Stimulated activated naive CD4-positive, alpha-beta T cell treated with Interleukin-2 at 50 U/mL for 16 hours (primary cell): Measurements from ENCODE around the gene NACAD.

Source experiments
- DNase-seq: peaks from one replicate; lab custom pipeline; 2025; lab: John Stamatoyannopoulos, UW

The NACAD gene

GRCh38 chr7:45088821-45089340 is at the start of gene NACAD:
Gene NACAD (minus strand): TSS chr7:45088969. CDS start chr7:45088894, 75 bp downstream.
- no peak for DNase-seq

- peak; percentile 54 for DNase-seq
Observed at GRCh38 chr7:45136106-45137060, 47.6 kb upstream of the NACAD start.

GRCh38 chr7:45133877-45134276 is 45.1 kb upstream of the NACAD start:
- no peak for DNase-seq

- no peak for DNase-seq
Observed at GRCh38 chr7:45133352-45133751, 44.6 kb upstream of the NACAD start.

GRCh38 chr7:45132708-45133320 is 44.0 kb upstream of the NACAD start:
- no peak for DNase-seq

- DNase-seq = no peak
Observed at GRCh38 chr7:45131891-45132290, 43.1 kb upstream of the NACAD start.

GRCh38 chr7:45130910-45131309 is 42.1 kb upstream of the NACAD start:
- no peak for DNase-seq

GRCh38 chr7:45129906-45130305 is 41.1 kb upstream of the NACAD start:
- no peak for DNase-seq

GRCh38 chr7:45129181-45129800 is 40.5 kb upstream of the NACAD start:
- DNase-seq = no peak

- no peak for DNase-seq
Observed at GRCh38 chr7:45126920-45127319, 38.2 kb upstream of the NACAD start.

- no peak for DNase-seq
Observed at GRCh38 chr7:45126201-45126600, 37.4 kb upstream of the NACAD start.

- no peak for DNase-seq
Observed at GRCh38 chr7:45125193-45125904, 36.6 kb upstream of the NACAD start.

- no peak for DNase-seq
Observed at GRCh38 chr7:45123913-45124710, 35.3 kb upstream of the NACAD start.

GRCh38 chr7:45122975-45123860 is 34.4 kb upstream of the NACAD start:
- no peak for DNase-seq

- no peak for DNase-seq
Observed at GRCh38 chr7:45119550-45119949, 30.8 kb upstream of the NACAD start.

- DNase-seq = no peak
Observed at GRCh38 chr7:45118889-45119331, 30.1 kb upstream of the NACAD start.

GRCh38 chr7:45118292-45118691 is 29.5 kb upstream of the NACAD start:
- DNase-seq = no peak

- DNase-seq = no peak
Observed at GRCh38 chr7:45117582-45117981, 28.8 kb upstream of the NACAD start.

GRCh38 chr7:45116048-45116447 is 27.3 kb upstream of the NACAD start:
- no peak for DNase-seq

GRCh38 chr7:45114926-45115325 is 26.2 kb upstream of the NACAD start:
- DNase-seq = no peak
